H4 (cell line): ENCODE results near the gene MSMP. TPM values are rescaled to one million over a fixed set of nuclear protein-coding genes. Genes with fewer than 3 reads are reported as not detected.

Experiments
- DNase-seq: peaks from one replicate; pipeline ENCODE4 v3.0.0-alpha.2; 2015; ENCODE audit warnings: low spot score
- total RNA-seq: library from RNA; depleted of rRNA; stranded (reverse); fragments of >200 nt; shearing (Covaris generic); gene quantifications from 2 replicates; pipeline ENCODE4 v1.2.3, GENCODE V29; 2014; rRNA removed

MSMP gene
- total RNA-seq = not detected in 2 replicates

DNA sequence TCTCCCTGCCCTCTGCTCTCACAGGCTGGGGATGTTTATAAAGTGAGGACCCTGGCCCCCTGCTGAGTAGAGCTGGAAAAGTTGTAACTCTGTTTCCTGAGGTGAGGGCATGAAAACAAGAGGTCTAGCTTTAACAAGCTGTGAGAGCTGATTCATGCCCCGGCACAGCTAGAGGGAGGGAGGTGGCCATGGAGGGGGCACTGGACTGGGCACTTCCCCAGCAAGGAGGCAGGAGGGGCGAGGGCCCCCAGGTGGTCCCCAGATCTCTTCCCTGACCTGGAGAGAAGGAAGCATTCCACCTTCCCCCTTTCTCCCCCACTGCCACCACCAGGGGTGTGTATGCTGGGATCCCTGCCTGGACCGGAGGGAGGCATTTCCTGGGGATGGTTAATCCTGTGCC lies at the start of gene MSMP:
Gene MSMP, minus strand, starts transcription at position 13 of the 400 bp plus-strand sequence. CDS start 147 bp downstream, outside the sequence.
- DNase-seq = no peak

DNA sequence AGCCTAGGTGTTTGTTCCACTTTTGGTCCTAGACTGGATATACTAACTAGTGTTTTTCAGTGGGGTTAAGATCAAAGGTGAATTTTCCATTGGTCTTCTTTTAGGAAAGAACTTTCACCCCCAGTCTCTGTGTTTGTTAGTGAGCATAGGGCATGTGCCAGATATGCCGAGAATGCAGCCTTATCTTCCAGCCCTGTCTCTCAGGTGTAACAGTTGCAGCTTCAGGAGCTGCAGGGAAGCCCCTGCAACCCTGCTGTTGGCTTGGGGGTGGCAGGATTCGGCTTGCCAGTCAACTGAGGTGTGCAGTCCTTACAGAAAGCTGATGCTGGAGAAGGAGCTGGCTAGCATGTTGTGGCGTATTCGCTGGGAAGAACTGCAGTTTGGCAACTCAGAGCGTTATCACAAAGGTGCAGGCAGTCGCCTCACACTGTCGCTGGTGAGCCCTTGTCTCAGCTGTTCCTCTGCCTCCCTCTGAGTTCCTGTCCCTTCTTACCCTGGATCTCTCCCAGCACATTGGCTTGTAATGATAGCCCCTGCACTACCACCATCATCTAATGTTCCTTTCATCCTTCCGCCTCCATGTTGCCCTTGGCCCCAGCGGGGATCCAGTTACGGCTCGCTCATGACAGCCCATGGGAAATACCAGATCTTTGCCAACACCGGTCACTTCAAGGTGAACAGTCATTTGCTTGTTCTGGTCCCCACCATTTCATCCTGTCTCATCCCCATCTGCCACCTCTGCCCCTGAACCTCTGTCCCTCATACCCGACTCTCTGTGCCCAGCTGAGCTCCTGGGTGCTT lies 47.5 kb upstream of the MSMP start:
- no peak for DNase-seq

- DNase-seq = no peak
Observed at GRCh38 chr9:35800530-35800929, 46.5 kb upstream of the MSMP start.

DNA sequence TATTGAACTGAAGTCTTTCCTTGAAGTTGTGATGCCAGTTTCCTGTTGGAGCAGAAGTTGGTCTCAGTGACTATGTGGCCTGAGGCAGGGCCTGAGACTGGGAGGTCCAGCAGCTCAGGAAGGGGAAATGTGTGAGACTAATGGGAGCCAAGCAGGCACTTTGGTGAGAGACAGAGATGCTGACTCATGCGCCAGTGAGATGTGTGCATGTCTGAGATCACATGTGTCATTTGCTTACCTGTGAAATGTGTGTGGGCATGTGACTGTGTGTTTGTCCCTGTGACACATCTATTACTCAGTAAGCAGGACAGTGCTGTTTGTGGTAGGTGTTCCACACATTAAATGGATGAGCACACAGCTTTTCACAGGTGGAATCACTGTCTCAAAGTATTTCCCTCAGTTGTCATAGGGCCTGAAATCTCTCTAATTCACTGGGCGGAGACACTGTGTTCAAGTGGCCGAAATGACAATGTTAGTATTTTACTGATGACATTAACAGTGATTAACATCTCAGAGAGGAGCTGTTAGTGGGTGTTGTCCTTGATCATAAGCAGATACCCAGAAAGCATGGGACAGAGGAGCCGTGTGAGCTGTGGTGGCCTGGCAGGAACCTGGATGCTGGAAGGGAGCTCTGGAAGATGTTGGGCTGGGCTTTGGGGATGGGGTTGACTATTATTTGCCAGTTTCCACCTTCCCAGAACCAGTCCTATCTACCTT lies 44.7 kb upstream of the MSMP start:
- peak; percentile 84 for DNase-seq

GRCh38 chr9:35797311-35798109 lies 43.4 kb upstream of the MSMP start:
- DNase-seq = no peak

DNA sequence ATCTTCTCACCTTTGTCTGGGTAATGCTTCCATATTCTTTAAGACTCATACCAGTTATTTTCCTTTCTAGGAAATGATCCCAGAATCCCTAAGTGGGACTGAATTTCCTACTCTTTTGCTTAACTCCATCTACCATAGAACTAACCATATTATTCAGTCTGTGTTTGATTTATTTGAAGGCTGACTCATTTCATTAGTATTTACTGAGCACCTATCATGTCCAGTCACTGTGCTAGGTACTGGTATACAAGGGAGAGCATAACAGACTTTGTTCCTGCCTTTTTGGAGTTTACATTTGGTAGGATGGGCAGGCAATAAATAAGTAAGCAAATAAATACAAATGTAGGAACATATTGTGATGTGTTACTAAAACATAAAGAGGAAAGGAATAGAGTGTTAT lies 41.6 kb upstream of the MSMP start:
- no peak for DNase-seq

GRCh38 chr9:35793461-35793860 lies 39.4 kb upstream of the MSMP start:
- no peak for DNase-seq

- DNase-seq = no peak
Observed at GRCh38 chr9:35792826-35793225, 38.8 kb upstream of the MSMP start.

DNA sequence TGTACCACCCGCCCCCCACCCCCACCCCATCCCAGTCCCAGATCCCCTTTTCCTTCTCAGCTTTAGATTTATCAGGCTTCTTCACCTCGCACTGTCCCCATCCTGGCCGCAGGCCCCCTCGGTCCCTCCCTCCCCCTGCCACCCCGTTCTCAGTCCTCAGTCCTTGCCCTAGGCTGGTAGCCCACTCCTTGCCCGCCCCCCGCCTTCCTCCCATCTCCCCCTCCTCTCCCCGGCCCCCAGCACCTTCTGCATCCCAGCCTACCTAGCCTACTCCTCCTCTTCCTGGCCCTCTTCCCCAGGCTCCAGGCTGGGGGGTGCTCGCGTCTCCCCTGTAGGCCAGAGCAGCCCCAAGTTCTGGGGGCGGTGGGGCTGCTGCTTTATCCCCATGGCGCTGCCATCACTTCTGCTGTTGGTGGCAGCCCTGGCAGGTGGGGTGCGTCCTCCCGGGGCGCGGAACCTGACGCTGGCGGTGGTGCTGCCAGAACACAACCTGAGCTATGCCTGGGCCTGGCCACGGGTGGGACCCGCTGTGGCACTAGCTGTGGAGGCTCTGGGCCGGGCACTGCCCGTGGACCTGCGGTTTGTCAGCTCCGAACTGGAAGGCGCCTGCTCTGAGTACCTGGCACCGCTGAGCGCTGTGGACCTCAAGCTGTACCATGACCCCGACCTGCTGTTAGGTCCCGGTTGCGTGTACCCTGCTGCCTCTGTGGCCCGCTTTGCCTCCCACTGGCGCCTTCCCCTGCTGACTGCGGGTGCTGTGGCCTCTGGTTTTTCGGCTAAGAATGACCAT lies 38.1 kb upstream of the MSMP start:
- no peak for DNase-seq

GRCh38 chr9:35791297-35791921 lies 37.3 kb upstream of the MSMP start, which contains the start of gene NPR2:
TSS of gene NPR2 (plus strand) at chr9:35791591. CDS start at chr9:35792409, 818 bp downstream.
- DNase-seq = no peak

GRCh38 chr9:35790385-35791296 lies 36.6 kb upstream of the MSMP start:
- peak; percentile 77 for DNase-seq

DNA sequence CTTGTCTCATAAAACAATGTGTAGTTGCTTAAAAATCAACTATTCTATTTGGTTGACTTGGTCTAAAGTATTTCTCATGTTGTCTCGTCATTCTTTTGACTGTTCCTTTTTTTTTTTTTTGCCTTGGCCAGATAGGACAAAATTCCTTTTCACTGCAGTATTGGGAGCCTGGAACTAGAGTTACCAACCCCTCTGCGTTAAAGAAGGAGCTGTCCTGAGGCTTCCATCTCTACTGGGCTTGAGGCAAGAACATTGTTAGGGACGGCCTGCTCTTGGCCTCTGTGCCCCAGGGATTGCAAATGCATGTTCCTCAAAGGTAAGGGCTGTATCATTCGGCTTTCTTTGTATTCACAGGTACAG lies 35.9 kb upstream of the MSMP start:
- DNase-seq = no peak

GRCh38 chr9:35789541-35789940 lies 35.5 kb upstream of the MSMP start:
- DNase-seq = no peak

DNA sequence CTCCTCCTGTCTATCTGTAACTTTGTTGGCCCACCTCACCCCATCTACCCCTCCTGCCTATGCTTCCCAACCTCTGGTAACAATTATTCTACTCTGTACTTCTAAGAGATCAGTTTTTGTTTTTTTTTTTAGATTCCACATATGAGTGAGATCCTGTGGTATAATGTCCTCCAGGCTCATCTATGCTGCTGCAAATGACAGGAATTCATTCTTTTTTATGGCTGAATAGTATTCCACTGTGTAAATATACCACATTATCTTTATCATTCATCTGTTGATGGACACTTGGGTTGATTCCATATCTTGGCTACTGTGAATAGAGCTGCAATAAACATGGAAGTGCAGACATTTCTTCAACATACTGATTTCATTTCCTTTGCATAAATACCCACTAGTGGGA lies 29.3 kb upstream of the MSMP start:
- no peak for DNase-seq

DNA sequence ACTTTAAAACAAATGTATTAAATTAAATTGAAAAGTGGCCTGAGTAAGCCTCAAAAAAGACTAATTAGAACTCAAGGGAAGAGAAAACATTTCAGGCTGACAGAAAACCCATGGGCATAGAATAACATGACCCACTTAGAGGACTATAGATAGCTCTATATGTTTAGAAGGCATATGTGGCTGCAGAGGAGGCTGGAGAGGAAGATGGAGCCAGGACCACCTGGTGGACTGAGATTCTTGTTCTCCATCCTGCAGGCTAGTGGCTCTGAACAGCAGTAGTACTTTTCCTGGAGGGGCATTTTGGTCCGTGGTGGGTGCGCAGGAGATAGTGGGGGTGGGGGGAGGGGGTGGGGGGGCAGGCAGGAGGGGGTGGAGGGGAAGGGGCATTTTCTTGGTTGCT lies 27.0 kb upstream of the MSMP start:
- DNase-seq = no peak

DNA sequence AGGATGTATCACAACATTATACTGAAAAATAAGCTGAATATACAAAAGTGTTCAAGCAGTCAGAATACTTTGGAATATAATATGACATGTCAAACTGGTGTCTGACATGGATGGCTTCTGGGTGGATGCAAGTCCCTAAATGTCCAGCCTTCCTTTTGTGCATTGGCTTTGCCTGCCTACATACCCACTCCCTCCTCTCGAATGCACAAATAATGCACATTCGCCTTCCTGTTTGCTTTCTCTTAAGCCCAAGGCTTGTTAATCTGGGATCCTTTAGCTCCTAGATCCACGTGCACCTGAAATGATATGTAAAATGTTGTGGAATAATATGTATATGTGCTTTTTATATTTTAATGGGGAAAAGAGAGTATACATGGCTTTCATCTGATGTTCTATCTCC lies 24.4 kb upstream of the MSMP start:
- no peak for DNase-seq

- no peak for DNase-seq
Observed at GRCh38 chr9:35776018-35776417, 21.9 kb upstream of the MSMP start.

DNA sequence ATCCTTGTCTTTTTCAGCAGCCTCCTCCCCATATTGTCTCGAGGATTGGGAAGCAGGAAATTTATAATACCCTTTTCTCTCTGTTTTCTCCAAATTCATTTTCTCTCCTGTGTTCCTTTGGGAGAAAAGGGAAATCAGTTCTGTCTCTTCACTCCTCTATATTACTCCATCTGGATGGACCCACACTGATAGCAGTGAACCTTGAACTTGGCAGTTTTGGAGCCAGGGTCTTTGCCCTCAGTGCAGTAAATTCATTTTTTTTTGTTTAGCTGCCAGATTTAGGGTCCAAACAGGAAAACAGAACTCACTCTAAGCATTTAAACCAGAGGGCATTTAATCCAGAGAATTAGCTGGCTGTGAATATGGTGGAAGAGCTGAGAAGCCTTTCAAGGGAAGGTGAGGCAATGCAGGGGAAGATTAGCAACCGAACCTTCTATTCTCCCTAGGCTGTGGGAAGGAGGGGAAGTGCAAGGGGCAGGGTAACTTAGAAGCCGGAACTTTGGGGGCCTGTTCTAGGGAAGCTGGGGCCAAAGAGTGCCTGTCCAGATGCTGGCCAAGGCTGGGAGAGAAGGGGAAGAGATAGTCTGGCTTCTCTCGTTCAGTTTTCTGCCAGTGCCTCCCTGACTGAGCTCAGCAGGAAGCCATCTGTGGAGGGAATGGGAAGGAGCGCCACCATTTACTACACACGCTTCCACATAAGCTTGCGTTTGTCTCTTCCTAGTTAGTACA lies 21.0 kb upstream of the MSMP start:
- no peak for DNase-seq

DNA sequence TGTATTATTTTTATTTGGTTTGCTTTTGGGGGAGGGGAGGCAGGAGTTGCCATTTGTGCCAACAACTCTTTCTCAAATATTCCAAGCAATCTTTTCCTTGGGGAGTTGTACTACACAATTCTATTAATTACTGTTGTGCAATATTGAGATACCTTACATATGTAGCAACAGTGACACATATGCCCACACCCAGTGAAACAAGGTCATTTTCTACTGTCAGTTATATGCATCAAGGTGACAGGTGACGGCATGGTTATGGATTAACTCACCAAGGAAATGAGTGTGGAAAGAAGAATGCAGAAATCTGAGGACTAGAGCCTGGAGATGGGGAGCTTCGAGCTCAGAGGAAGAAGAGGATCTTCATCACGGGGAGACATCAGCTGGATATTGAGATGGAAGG lies 17.9 kb upstream of the MSMP start:
- no peak for DNase-seq
